ENCODE results near the gene CXCL13.

- TF ChIP-seq SP1 (IDR thresholded peaks at IDR 0.05) (no peak), NFRKB (IDR thresholded peaks at IDR 0.05) (no peak), FOXA1 (IDR thresholded peaks at IDR 0.05) (no peak), ZNF384 (IDR thresholded peaks at IDR 0.05) (no peak), FOXK2 (IDR thresholded peaks at IDR 0.05) (no peak), L3MBTL2 (conservative IDR thresholded peaks at IDR 0.05) (no peak), BHLHE40 (IDR thresholded peaks at IDR 0.05; ENCODE audit: borderline replicate concordance) (no peak)
Observed at GRCh38 chr4:77578145-77578544, 27.5 kb upstream of the CXCL13 start.

Measured in HEK293T (cell line).